ENCODE measurements around the gene MAFG.
"Not testable (repeated sequence)": the region's sequence is repeated elsewhere in the genome, so short reads cannot be mapped to it uniquely, and the experiment has no call there.

The MAFG gene

DNA sequence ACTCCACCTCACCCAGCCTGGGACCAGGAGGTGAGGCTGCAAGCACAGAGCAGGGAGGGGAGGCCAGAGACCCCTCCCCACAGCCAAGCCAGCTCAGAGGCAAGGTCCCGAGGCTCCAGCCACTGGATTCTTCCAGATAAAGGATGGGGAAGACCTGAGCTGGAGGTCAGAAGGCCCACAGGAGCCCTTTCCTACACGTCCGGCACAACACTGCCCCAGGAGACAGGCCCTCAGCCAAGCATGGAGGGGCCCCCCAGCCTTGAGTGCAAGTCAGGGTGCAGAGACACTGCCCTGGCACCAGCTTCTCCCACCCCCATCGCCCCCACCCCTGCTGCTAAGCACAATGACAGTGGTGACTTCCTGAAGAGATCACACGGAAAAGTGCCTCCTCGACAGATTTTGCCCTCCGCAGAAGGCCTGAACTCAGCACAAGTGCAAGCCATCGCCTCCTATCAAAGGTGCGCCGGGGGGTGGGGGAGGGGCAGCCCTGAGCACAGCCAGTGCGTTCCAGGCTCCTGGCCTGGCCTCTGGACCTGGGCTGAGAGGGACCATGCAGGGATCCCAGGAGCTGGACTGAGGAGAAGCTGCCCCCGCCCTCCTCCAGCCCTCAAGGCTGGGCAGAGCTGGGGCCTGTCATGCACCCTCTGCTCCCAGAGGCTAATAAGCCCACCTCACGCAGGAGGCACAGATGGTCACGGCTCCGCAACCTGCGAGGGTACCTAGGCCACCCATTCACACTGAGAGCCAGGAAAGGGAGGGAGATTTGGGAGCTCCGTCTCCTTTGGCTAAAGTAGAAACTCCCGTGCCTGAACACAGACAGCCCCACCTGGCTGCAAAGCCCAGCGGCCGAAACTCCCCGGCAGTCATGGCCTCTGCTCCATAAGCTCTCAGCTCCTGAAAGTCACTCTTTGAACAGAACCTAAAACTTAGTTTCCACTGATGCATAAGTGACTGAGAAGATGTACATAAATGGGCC is 2.7 kb downstream of the MAFG start:
- in situ Hi-C loops (cut with HindIII; ENCODE audit: low sequenced_read_pairs), result no loop called here

DNA sequence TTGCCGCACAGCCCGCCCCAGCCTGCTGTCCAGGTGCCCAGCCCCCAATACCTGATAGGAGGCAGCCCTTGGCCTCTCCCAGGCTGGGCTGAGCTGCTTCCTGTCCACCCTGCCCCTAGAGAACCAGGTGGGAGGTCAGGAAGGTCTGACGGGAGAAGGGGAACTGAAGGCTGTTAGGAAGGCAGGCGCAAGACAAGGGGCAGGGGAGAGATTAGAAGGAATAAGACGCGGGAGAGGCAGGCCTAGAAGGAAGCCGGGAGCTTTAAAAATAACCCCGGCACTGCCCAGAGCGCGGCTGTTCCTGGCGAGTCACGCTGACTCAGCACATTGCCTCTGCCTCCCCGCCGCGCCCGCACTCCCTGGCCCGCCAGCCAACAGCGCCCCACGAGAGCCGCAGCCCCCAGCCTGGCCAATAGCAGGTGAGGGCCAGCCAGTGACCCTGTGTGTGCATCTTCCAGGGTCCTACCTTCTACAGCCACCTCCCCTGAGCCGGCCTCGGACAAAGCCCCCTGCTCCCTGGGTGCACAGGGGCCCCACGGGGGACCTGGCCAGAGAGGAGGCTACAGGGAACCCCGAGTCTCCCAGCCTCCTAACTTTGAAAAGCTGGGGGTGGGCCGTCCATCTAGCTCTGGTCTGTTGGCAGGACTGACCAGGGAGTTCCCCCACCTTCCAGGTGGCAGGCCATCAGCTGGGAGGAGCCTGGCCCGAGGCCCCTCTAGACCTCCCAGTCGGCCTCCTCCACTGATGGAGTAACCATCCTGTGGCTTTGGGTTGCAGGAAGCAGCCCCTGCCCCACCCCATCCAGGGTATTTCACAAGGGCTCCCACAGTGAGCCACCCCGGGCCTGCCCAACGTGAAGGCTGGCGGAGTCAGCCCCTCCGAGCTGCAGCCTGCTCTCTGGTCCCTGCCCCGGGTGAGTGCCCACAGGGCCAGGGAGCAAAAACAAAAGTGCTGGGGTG is 4.0 kb downstream of the MAFG start:
- in situ Hi-C loops (cut with HindIII; ENCODE audit: low sequenced_read_pairs), result no loop called here

DNA sequence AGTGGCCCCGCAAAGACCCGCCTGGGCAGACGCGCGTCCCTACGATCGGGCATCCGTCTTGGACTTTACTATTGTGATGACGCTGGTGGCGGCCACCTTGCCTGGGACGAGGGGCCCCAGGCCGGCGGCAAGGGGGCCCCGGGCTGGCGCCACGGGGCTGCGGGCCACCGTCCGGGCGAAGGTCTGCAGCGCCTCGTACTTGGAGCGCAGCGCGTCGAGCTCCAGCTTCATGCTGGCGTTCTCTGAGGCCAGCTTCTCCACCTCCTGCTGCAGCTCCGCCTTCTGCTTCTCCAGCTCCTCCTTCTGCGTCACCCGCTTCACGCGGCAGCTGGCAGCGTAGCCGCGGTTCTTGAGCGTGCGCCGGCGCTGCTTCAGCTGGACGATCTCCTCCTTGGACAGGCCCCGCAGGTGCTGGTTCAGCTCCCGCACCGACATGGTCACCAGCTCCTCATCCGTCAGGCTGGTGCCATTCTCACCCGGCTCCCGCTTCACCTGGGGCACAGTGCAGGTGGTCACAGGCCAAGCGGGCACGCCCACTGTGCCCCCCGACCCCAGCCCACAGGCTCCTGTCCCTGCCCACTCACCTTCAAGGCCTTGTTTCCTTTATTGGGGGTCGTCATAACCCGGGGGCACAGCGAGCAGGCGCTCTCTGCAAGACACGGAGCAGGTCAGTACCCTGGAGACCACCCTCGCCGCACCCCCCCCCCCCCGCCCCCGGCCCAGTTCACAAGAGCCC is 4.8 kb downstream of the MAFG start:
- in situ Hi-C loops (cut with HindIII; ENCODE audit: low sequenced_read_pairs), result no loop called here

DNA sequence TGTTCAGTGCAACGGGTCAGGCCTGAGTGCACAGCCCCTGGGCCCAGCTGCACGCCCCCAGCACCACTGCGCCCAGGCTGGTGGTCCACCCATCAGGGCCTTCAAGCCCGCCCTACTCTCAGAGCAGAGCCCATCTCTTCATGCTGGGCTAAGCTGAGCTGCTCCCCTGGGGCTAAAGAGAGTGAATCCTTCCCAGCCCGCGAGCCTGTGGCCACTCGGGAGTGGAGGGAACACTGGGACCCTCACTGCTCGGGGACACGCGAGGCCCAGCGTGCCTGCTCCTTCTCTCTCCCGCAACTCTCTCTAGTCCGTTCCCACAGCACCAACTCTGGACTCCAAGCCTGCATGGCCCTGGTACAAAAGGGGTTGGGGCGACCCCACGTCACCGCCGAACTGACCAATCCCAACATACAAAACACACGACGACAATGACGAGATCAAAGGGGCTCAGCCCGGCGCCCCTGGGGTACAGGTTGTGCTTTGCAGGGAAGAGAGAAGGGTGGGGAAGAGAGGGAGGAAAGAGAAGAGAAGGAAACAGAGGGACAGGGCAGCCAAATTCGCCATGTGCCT is 5.5 kb downstream of the MAFG start:
- in situ Hi-C loops (cut with HindIII; ENCODE audit: low sequenced_read_pairs), result no loop called here

DNA sequence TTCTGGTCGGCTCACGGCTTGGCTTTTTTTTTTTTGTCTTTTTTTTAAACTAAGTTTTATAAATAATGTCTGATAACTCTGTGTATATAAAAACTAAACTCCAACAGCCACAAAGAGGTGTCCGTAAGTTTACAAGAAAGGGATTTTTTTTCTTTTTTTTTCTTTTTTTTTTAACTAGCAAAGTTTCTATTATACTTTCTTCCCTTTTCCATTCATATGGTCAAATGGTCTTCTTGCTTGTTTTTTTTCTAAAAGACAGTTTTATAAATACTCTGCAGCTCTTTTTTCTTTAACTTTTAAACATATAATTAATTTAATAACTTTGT is 6.0 kb downstream of the MAFG start:
- in situ Hi-C loops (cut with HindIII; ENCODE audit: low sequenced_read_pairs), result no loop called here

DNA sequence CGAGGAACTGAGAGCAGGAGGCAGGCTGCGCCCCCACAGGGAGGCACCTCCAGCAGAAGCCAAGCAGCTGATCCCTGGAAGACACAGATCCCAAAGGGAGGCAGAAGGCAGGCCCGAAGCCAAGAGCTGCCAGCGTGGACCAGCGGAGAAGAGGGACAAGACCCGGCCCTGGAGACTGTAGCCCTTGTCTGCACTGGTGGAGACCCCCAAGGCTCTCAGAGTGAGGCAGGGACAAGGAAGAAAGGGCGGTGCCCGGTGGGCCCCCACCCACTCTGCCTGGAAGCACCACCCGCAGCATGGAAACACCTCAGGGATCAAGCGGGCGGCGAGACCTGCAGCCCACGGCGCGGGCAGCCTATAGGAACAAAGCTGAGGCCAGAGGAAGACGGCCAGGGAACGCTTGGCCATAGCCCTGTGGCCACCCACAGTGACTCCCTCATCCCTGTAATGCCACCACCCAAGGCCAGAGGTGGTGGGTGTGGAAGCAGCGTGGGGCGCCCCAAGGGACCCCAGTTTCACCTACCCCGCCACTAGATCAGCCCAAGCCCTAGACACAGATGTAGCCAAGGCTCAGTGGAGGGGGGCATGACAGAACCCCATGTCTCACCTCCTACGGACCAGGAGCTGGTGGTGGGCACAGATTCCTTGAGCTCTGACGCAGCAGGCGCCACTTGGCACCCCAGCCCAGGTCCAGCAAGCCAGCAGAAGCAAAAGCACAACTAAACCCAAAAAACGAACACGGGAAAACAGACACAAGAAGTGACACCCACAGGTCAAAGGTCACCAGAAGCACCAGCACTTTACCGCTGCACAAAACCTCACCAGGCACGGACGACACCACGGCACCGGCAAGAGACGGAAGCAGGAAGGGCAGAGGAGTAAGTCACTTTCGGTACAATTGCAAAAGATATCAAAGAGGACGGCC is 6.7 kb downstream of the MAFG start:
- in situ Hi-C loops (cut with HindIII; ENCODE audit: low sequenced_read_pairs), result no loop called here

DNA sequence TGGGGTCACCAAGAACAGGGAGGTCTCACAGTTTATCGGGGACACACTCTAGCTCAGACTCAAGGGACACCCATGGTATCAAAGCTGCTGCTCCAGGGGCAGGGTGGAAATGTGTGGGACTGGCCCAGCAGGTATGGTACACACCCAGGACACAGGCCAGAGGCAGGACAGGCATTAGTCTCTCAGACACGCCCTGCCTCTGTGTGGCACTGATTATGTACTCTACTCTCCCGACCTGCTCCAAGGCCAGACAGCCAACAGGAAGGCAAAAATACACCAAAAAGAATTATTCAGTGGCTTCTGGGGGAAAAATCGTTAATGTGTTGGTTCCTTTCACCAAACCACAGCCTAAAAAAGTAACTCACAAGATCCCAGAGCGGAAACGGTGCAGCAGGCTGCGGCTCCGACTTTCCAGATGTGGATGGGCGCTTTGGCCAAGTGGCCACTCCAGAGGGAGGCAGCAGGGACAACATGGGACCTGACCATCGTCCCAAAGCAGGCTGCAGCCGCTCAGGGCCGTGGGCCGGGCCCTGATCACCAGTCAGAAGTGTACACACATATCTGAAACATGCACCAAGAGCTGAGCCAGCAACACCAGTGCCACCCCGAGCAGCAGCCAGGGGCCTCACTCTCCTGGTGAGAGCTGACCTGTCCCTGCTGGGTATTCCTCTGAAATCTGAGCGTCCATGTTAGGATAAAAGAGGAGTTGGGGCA is 8.5 kb downstream of the MAFG start:
- in situ Hi-C loops (cut with HindIII; ENCODE audit: low sequenced_read_pairs), result no loop called here

DNA sequence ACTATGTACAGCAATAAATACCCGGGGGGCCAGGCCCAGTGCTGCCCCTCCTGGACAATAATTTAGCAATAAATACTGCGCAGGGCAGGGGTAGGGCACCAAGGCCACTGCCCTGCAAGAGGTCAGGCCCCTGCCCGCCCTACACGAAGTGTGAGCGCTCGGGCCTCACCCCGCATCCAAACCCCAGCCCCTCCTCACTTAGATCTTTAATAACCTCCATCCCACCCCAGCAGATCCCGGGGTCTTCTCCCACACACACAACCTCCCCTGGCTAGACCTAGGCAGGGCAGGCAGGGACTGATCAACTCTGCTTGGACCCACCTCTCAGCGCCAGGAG is 9.2 kb downstream of the MAFG start:
- in situ Hi-C loops (cut with HindIII; ENCODE audit: low sequenced_read_pairs), result not testable (repeated sequence)

DNA sequence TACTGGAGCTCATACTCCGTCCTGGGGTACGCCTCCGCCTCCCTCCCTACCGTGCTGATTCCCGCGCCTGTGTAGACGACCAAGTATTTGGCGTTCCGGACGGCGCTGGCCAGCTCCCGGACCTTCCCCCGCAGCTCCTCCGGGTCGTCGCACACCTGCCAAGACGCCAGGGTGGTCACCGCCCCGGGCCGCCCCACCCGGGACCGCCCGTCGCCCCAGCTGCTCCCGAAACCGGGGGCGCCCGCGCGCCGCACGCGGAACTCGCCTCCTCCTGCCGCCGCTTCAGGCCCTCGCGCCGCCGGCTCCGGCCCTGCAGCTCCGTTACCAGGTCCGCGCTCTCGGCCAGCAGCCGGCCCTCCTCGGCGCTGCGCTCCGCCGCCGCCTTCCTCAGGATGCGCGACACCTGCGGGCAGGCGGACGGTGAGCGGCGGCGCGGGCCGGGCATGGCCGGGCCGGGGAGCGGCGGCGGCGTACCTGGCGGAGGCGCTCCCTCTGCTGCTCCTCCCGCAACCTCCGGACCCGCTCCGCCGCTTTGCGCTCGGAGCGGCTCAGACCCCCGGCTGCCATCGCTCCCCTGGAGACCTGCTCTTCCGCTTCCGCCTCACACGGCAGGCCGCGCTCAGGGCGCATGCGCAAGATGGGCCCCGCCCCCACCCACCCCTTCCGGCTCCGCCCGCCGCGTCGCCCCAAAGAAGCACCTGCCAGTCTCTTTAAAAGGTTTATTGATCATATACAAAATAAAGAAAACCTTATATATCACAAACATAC is 9.8 kb downstream of the MAFG start, which contains the start of gene SIRT7:
Gene SIRT7, minus strand, starts transcription at position 612 of the 768 bp plus-strand sequence. Its CDS starts 45 bp downstream, at position 567.
- in situ Hi-C loops (cut with HindIII; ENCODE audit: low sequenced_read_pairs), result no loop called here

DNA sequence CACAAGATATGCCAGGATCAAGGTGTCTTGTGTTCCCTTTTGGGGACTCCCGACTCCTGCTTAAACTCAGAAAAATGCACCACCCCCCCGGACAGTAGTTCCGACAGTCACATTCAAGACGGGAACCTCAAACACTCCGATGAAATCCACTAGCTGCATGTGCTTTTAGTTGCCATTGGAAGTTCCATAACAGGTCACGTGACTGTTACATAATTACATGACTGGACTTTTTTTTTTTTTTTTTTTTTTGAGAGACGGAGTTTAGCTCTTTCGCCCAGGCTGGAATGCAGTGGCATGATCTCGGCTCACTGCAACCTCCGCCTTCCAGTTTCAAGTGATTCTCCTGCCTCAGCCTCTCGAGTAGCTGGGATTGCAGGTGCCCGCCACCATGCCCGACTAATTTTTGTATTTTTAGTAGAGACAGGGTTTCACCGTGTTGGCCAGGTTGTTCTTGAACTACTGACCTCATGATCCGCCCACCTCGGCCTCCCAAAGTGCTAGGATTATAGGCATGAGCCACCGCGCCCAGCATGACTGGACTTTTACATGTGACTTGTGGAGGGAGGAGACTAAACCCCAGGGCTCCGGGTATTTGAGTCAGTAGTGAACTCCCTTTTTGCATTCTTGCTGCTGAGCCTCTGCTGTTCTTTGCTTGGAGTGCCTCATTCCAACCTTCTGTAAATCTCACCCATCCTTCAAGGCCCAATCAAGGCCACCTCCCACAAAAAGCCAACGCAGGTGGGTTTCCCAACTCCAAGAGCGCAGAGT is 11.1 kb downstream of the MAFG start:
- in situ Hi-C loops (cut with HindIII; ENCODE audit: low sequenced_read_pairs), result no loop called here

DNA sequence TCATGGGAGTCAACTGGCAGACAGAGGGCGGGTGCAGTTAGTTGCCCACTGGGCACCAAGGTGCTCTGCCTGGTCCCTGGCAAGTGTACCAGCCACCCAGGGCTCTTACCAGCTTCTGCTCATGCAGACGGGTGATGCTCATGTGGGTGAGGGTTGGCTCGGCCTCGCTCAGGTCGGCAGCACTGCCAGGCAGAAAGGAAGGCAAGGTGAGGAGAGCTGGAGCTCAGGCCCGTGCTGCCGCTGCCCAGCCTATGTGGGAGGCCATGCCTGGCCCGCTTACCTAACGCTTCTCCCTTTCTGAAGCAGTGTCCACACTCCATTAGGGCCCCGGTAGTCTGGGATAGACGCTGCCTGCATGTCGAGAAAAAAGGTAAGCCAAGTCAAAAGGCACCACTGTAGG is 12.2 kb downstream of the MAFG start:
- in situ Hi-C loops (cut with HindIII; ENCODE audit: low sequenced_read_pairs), result no loop called here

DNA sequence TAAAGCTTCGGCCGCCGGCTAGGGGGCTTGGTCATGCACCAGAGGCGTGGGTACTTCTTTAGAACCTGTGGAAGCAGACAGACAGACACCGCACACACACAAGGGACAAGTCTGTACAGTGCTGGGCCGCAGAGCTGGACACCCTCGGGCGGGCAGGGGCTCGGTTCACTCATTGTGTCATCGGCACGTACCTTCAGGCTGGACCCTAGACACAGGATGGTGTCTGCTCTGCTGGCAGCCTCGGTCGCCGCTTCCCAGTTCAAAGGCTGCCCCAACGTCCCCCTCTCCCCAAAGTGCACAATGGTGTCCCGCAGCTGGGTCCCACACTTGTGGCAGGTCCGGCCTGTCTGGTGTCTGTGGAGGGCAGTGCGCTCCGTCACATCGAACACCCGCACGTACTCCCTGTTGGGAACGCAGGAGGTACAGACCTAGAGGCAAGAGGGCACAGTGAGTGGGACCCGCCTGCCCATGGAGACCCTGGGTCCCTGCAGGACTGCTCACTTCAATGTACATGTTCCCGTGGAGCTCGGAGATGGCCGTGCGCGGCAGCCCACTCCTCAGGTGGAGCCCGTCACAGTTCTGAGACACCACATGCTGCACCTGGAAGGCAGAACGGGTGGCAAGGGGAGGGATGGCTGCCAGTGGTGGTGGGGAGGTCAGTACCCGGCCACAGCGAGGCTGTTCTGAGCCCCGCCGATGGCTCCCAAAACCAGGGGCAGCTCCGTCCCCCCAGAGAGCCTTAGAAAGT is 13.3 kb downstream of the MAFG start:
- in situ Hi-C loops (cut with HindIII; ENCODE audit: low sequenced_read_pairs), result no loop called here

DNA sequence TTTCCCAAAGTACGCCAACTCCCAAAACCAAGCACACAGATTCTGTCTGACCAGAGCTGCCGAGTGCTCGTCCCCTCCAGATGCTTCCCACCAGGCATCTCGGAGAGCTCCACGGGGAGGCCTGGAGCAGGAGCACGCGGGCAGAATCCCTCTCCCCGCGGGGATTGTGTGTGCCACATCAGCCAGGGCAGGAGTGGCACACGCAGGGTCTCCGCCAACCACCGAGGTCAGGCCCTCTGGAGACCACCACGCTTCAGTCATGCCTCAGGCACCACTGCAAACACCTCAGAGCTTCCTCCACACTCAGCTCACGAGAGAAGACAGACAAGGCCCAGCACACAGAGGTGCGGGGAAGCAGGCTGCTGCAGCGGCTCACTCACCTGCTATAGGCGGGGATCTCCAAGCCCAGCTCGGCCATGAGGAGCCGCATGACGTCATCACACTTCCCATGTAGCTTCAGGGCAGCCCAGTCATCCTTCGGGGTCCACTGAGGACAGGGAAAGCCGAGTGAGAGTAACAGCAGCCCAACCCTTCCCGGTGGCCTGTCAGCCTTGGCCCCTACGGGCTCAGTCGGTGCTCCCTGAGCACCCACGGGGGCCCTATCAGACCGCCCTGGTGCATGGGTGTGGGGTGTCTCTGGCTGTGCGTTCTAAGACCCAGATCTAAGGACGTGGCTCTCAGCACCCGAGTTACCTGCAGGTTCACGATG is 14.0 kb downstream of the MAFG start:
- in situ Hi-C loops (cut with HindIII; ENCODE audit: low sequenced_read_pairs), result no loop called here

DNA sequence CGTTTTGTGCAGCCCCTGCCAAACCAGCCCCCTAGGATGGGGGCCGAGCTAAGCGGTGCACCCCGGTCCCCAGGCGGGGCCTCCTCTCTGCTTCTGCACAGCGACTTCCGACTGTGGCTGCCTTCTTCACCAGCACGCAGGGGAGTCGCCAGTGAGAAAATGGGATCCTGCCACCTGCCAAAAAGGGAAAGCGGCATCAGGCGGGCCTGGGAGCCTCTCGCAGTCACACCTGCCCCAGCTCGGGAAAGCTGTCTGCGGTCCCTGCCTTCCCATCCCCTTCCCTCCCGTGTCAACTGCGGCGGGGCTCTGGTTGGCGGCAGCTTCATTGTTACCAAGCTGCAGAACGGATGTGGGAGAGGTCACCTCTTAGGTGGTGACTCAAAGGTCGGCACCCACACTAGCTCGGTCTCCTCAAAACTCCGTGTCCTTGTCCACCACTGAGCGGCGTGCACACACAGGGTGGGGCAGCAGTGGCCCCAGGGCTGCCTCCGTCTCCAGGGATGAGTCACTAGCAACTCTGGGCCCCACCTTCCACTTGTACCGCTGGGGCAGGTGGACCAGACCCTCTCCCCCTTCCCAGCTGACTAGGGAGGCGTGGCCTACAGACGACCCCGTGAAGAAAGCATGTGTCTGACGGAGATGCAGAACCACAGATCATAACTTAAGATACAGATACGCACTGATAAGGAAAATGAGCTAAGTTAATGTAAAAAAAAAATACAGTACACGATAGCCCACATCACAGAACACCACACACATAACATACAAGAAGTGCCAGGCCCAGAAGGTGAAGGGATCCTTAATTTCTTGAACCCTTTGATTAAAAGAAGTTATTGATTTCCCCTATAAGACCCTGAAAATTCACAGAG is 14.9 kb downstream of the MAFG start:
- in situ Hi-C loops (cut with HindIII; ENCODE audit: low sequenced_read_pairs), result no loop called here

DNA sequence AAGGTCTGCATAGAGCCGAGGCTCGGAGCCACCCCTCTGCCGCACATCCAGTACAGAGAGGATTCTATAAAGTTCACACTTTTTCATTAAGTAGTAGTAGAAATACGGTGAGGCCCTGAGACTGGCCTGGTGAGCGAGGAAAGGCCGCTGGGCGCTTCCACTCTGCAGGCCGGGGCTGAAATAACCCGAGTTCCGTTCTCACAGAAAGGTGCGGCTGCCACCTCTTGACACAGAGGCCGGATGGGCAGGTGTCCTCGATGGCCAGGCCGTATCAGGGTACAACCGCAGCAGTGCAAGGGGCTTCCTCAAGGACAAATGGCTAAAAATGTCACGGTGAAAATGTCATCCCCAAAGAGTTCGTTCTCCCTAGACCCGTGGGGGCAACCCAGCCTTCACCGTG is 15.6 kb downstream of the MAFG start:
- in situ Hi-C loops (cut with HindIII; ENCODE audit: low sequenced_read_pairs), result no loop called here

Measured in DLD1 (cell line).